ENCODE data around the gene PRR16.

DNA sequence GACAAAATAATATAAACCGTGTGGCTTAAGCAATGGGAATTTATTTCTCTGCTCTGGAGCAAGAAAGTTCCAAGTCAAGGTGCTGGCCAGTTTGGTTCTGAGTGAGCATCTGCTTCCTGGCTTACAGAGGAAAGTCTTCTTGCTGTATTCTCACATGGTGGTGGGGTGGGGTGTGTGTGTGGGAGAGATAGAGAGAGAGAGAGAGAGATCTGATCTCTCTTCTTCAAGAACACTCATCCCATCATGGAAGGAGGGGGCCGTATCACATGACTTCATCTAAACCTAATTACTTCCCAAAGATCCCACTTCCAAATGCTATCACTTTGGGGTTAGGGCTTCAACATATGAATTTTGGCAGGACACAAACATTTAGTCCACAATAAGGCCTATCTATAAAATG, 91.2 kb downstream of the PRR16 start:
- TF ChIP-seq EZH2 (IDR thresholded peaks at IDR 0.05; ENCODE audit: insufficient read depth, poor library complexity, severe bottlenecking), result no peak
- no peak for TF ChIP-seq EZH2phosphoT487 (IDR thresholded peaks at IDR 0.05; ENCODE audit: insufficient read depth, low read depth)
